H1 (cell line): ENCODE measurements around the gene MINDY1. TPM values are rescaled to one million over a fixed set of nuclear protein-coding genes. Genes with fewer than 3 reads are reported as not detected.

Experiments
- CTCF ChIA-PET: fragments of 300-600 bp; sonication (Branson Sonifier 250); formaldehyde crosslinking; loops from one replicate; lab custom pipeline; 2021; ENCODE audit not compliant: partially characterized antibody; lab: Charles Lee
- POLR2A ChIA-PET: fragments of 300-600 bp; sonication (Branson Sonifier 250); formaldehyde crosslinking; loops from one replicate; lab custom pipeline; 2021; ENCODE audit warnings: inconsistent platforms; ENCODE audit not compliant: partially characterized antibody; lab: Charles Lee
- DNase-seq, 2 experiments: peaks; one replicate each; pipeline versions ENCODE4 v3.0.0 to v3.0.0-alpha.2; 2010 to 2022; ENCODE audit warnings: low spot score in 2 of 2, low read depth in 1 of 2, mixed read lengths in 1 of 2
- FAIRE-seq: peaks from 2 replicates; lab custom pipeline; 2011; peaks lifted over from hg19 to GRCh38; lab: Jason Lieb, UNC
- H2AFZ ChIP-seq: 2 replicates; pipeline ENCODE4 v1.8.1; 2012; ENCODE audit warnings: low read length, inconsistent platforms
- H2AK5ac ChIP-seq: 2 replicates; pipeline ENCODE4 v1.6.1; 2013; ENCODE audit warnings: low read depth, low read length
- H2BK120ac ChIP-seq: replicated peaks from 2 replicates; pipeline ENCODE3; 2013; ENCODE audit warnings: low read depth, low read length, inconsistent platforms
- H2BK12ac ChIP-seq: 2 replicates; pipeline ENCODE4 v1.6.1; 2013; ENCODE audit warnings: low read depth, low read length
- H2BK15ac ChIP-seq: 2 replicates; pipeline ENCODE4 v1.6.1; 2013; ENCODE audit warnings: low read length
- H2BK20ac ChIP-seq: 2 replicates; pipeline ENCODE4 v1.6.1; 2013; ENCODE audit warnings: low read length
- H2BK5ac ChIP-seq: 2 replicates; pipeline ENCODE4 v1.6.1; 2013; ENCODE audit warnings: low read depth, low read length
- H3K14ac ChIP-seq: 2 replicates; pipeline ENCODE4 v1.6.1; 2013; ENCODE audit warnings: inconsistent platforms; ENCODE audit not compliant: insufficient read length
- H3K18ac ChIP-seq: 2 replicates; pipeline ENCODE4 v1.6.1; 2013; ENCODE audit warnings: low read length; ENCODE audit errors: extremely low read depth
- H3K23ac ChIP-seq: 2 replicates; pipeline ENCODE4 v1.6.1; 2013; ENCODE audit warnings: inconsistent platforms; ENCODE audit not compliant: insufficient read length
- H3K23me2 ChIP-seq: 2 replicates; pipeline ENCODE4 v1.6.1; 2013; ENCODE audit warnings: low read depth, low read length
- H3K27ac ChIP-seq: 2 replicates; pipeline ENCODE4 v1.6.1; 2011; ENCODE audit warnings: low read depth, low read length, inconsistent platforms
- H3K27me3 ChIP-seq, 4 experiments: replicated peaks in 1 of 4; 1 replicate in 1 of 4; 2 replicates in 3 of 4; pipeline versions ENCODE4 v1.6.1 to v1.8.1; 2011 to 2013; ENCODE audit warnings: low read length in 3 of 4, mild to moderate bottlenecking in 3 of 4, inconsistent platforms in 2 of 4, mixed read lengths in 2 of 4, moderate library complexity in 1 of 4; ENCODE audit not compliant: control insufficient read depth in 3 of 4, insufficient read depth in 3 of 4; ENCODE audit errors: extremely low read depth in 1 of 4
- H3K36me3 ChIP-seq, 4 experiments: 2 replicates each; pipeline versions ENCODE4 v1.6.1 to v1.8.1; 2011 to 2013; ENCODE audit warnings: mild to moderate bottlenecking in 4 of 4, low read length in 3 of 4, moderate library complexity in 2 of 4, control low read depth in 1 of 4, inconsistent platforms in 1 of 4; ENCODE audit not compliant: insufficient read depth in 4 of 4, control insufficient read depth in 2 of 4
- H3K4ac ChIP-seq: replicated peaks from 2 replicates; pipeline ENCODE3; 2013; ENCODE audit warnings: low read length, low read depth, mixed read lengths, inconsistent platforms; ENCODE audit not compliant: insufficient read length
- H3K4me1 ChIP-seq, 4 experiments: replicated peaks in 1 of 4; 1 replicate in 1 of 4; 2 replicates in 3 of 4; pipeline versions ENCODE4 v1.6.1 to v1.8.1; 2011 to 2013; ENCODE audit warnings: low read length in 3 of 4, inconsistent platforms in 2 of 4, mixed read lengths in 1 of 4; ENCODE audit not compliant: insufficient read depth in 4 of 4, control insufficient read depth in 3 of 4
- H3K4me2 ChIP-seq, 2 experiments: 2 replicates each; pipeline versions ENCODE4 v1.6.1 to v1.8.1; 2011 to 2013; ENCODE audit warnings: low read depth in 2 of 2, low read length in 2 of 2, control low read depth in 1 of 2, inconsistent platforms in 1 of 2, mild to moderate bottlenecking in 1 of 2; ENCODE audit not compliant: insufficient read depth in 1 of 2
- H3K4me3 ChIP-seq, 4 experiments: fragments of 200-600, 300-600 bp in 1 of 4; sonication (generic), shearing (Covaris generic), sonication (Bioruptor Twin) in 1 of 4; 2 replicates each; pipeline versions ENCODE4 v1.5.1 to v1.8.1; 2011 to 2016; ENCODE audit warnings: low read length in 4 of 4, low read depth in 3 of 4, control low read depth in 2 of 4, inconsistent platforms in 2 of 4, mild to moderate bottlenecking in 2 of 4, mixed read lengths in 1 of 4, moderate library complexity in 1 of 4; ENCODE audit not compliant: insufficient read depth in 2 of 4; ENCODE audit errors: extremely low read depth in 1 of 4
- H3K56ac ChIP-seq: replicated peaks from 2 replicates; pipeline ENCODE3; 2013; ENCODE audit warnings: low read depth, mild to moderate bottlenecking, mixed read lengths, low read length, inconsistent platforms; ENCODE audit not compliant: insufficient read length
- H3K79me1 ChIP-seq: 2 replicates; pipeline ENCODE4 v1.6.1; 2013; ENCODE audit warnings: low read depth, low read length, control low read depth
- H3K79me2 ChIP-seq, 2 experiments: 2 replicates each; pipeline versions ENCODE4 v1.6.1 to v1.8.1; 2012 to 2013; ENCODE audit warnings: low read length in 2 of 2, mild to moderate bottlenecking in 2 of 2, inconsistent platforms in 1 of 2; ENCODE audit not compliant: insufficient read depth in 2 of 2, control insufficient read depth in 1 of 2
- H3K9ac ChIP-seq, 4 experiments: replicated peaks in 1 of 4; 1 replicate in 1 of 4; 2 replicates in 3 of 4; pipeline versions ENCODE4 v1.6.1 to v1.8.1; 2011 to 2013; ENCODE audit warnings: low read depth in 3 of 4, low read length in 3 of 4, control low read depth in 2 of 4, mild to moderate bottlenecking in 2 of 4, moderate library complexity in 2 of 4, inconsistent platforms in 1 of 4; ENCODE audit errors: extremely low read depth in 1 of 4
- H3K9me3 ChIP-seq, 2 experiments: 2 replicates each; pipeline versions ENCODE4 v1.6.1 to v1.8.1; 2012 to 2013; ENCODE audit warnings: mild to moderate bottlenecking in 2 of 2, moderate library complexity in 2 of 2, control low read depth in 1 of 2, inconsistent platforms in 1 of 2, low read depth in 1 of 2, low read length in 1 of 2, mixed read lengths in 1 of 2; ENCODE audit not compliant: insufficient read depth in 2 of 2
- H4K20me1 ChIP-seq, 2 experiments: replicated peaks in 1 of 2; 2 replicates each; pipeline versions ENCODE3 to v1.8.1; 2011 to 2013; ENCODE audit warnings: inconsistent platforms in 2 of 2, low read length in 2 of 2, mild to moderate bottlenecking in 1 of 2; ENCODE audit not compliant: insufficient read depth in 2 of 2, control insufficient read depth in 1 of 2
- H4K5ac ChIP-seq: 2 replicates; pipeline ENCODE4 v1.6.1; 2013; ENCODE audit warnings: low read length, low read depth, mixed read lengths, inconsistent platforms; ENCODE audit not compliant: insufficient read length
- H4K8ac ChIP-seq: 2 replicates; pipeline ENCODE4 v1.8.0; 2013; ENCODE audit warnings: mild to moderate bottlenecking, moderate library complexity, low read length, inconsistent platforms; ENCODE audit not compliant: insufficient read depth; ENCODE audit errors: extremely low read depth
- H4K91ac ChIP-seq: replicated peaks from 2 replicates; pipeline ENCODE3; 2013; ENCODE audit warnings: low read length, mixed read lengths, inconsistent platforms; ENCODE audit not compliant: insufficient read length
- ASH2L ChIP-seq: fragments of 200-600, 300-600 bp; sonication (generic); IDR thresholded peaks from one replicate; pipeline ENCODE4 v1.7.1; 2017; ENCODE audit warnings: low read length
- BACH1 ChIP-seq: IDR thresholded peaks from 2 replicates; pipeline ENCODE4 v1.6.1; 2012; ENCODE audit warnings: low read length, improper control_type of control experiment
- CBX8 ChIP-seq: fragments of 300-800, 300-1000 bp; sonication (generic); IDR thresholded peaks from 2 replicates; pipeline ENCODE4 v1.7.1; 2016; ENCODE audit warnings: low read depth, low read length, borderline replicate concordance
- CTBP2 ChIP-seq: IDR thresholded peaks from 2 replicates; pipeline ENCODE4 v1.7.0; 2011; ENCODE audit warnings: borderline replicate concordance, mild to moderate bottlenecking, moderate library complexity, mixed read lengths, low read length; ENCODE audit not compliant: insufficient read depth, insufficient read length
- GABPA ChIP-seq: IDR thresholded peaks from 2 replicates; pipeline ENCODE4 v1.6.1; 2011; ENCODE audit warnings: mild to moderate bottlenecking, low read length, moderate library complexity, borderline replicate concordance; ENCODE audit not compliant: insufficient read depth
- JUN ChIP-seq: IDR thresholded peaks from 2 replicates; pipeline ENCODE4 v1.6.1; 2011; ENCODE audit warnings: low read depth, mild to moderate bottlenecking, improper control_type of control experiment, low read length
- PHF8 ChIP-seq: fragments of 200-600 bp; sonication (generic); conservative IDR thresholded peaks from 2 replicates; pipeline ENCODE4 v1.7.1; 2012; ENCODE audit warnings: low read depth, mild to moderate bottlenecking, inconsistent platforms, low read length, moderate library complexity
- POLR2A ChIP-seq, 2 experiments: IDR thresholded peaks; 1 replicate in 1 of 2; 2 replicates in 1 of 2; pipeline ENCODE4 v1.6.1; 2011; ENCODE audit warnings: low read depth in 2 of 2, low read length in 2 of 2, mild to moderate bottlenecking in 2 of 2; ENCODE audit errors: control extremely low read depth in 1 of 2
- RFX5 ChIP-seq: IDR thresholded peaks from 2 replicates; pipeline ENCODE4 v1.6.1; 2011; ENCODE audit warnings: low read depth, low read length, improper control_type of control experiment, borderline replicate concordance
- SUZ12 ChIP-seq: fragments of 200-600 bp; sonication (generic); IDR thresholded peaks from 2 replicates; pipeline ENCODE4 v1.6.1; 2012; ENCODE audit warnings: mild to moderate bottlenecking, inconsistent platforms, low read length, moderate library complexity, mixed read lengths
- TAF1 ChIP-seq: IDR thresholded peaks from 2 replicates; pipeline ENCODE4 v1.6.1; 2011; ENCODE audit warnings: mild to moderate bottlenecking, low read depth, low read length
- WGBS, 2 experiments: shearing (Covaris generic) in 1 of 2; methylation state at CpG; one replicate each; pipeline versions ENCODE4 v1.1.6 to v1.1.7; 2013 to 2015; ENCODE audit warnings: low lambda C conversion rate in 2 of 2, mixed read lengths in 2 of 2, inconsistent platforms in 1 of 2, low coverage in 1 of 2, missing lambda C conversion rate in 1 of 2; ENCODE audit not compliant: insufficient replicate concordance in 2 of 2, insufficient coverage in 1 of 2, insufficient read length in 1 of 2; ENCODE audit errors: extremely low coverage in 1 of 2, missing lambda C conversion rate in 1 of 2; 5-methylcytosine and 5-hydroxymethylcytosine counted together
- polyA plus RNA-seq, 7 experiments: library from polyadenylated mRNA; depleted of rRNA in 3 of 7; stranded (reverse) in 5 of 7; unstranded in 2 of 7; fragments of >200 nt in 5 of 7; fragments of 200-250 nt in 2 of 7; gene quantifications; 1 replicate in 5 of 7; 2 replicates in 1 of 7; 4 replicates in 1 of 7; pipeline versions ENCODE4 v1.2.1 to v1.2.3, GENCODE V29; 2011 to 2013; ENCODE audit warnings: missing spikeins in 2 of 7, mixed read lengths in 2 of 7
- total RNA-seq: library from RNA; stranded (reverse); fragmentation: NEBNext Ultra II Directional; extraction: Animal tissue kit (Norgen Biotek cat#: 25700); gene quantifications from 2 replicates; pipeline ENCODE4 v1.2.1, GENCODE V29; 2021
- TF ChIP-seq, protein P1 (sequence below), 3 experiments: IDR thresholded peaks; 1 replicate in 2 of 3; 2 replicates in 1 of 3; pipeline versions ENCODE4 v1.5.1 to v1.6.1; 2011; ENCODE audit warnings: low read length in 3 of 3, mild to moderate bottlenecking in 3 of 3, inconsistent platforms in 2 of 3, low read depth in 1 of 3, moderate library complexity in 1 of 3; ENCODE audit not compliant: insufficient read depth in 1 of 3; ENCODE audit errors: control extremely low read depth in 1 of 3

MINDY1 gene
- total and polyA plus RNA-seq, 2 of the 8 experiments (the other 6 are each of a cell fraction or from before 2014, with no cell fraction given): 10.3 to 11.4 TPM

DNA sequence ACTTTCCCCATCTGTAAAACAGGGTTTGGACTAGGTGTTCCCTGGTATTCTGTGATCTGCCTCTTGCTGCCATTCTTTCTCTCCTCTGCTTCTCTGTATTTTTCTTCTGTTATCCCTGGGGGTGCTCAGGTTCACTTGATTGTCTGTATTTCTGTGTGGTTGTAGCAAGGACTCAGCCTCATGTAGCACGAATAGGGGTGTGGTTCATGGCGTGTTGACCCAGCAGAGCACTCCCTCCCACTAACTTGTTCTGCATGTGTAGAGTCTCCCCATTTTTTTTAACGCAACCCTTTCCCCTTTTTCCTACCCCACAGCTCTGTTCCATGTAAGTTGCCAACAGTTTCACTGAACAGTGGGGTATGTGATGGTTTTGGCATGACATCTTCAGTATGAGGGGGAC is 28.5 kb upstream of the MINDY1 start:
- no peaks in the 10 kb centered on the region for H3K23me2 ChIP-seq
- H3K36me3 ChIP-seq: peaks cover 0 to 16% (median 11%) of the 10 kb centered on the region in 4 experiments; a peak in 6 of 8 replicates
- no peak overlapping the region for H2AFZ ChIP-seq
- H3K4me3 ChIP-seq: no peak overlapping the region
- H3K18ac ChIP-seq: no peak overlapping the region
- H3K23ac ChIP-seq: no peak overlapping the region
- no peak overlapping the region for H3K9ac ChIP-seq
- no peaks in the 10 kb centered on the region for H3K9me3 ChIP-seq
- no peak overlapping the region for H3K56ac ChIP-seq
- no peak overlapping the region for H2BK5ac ChIP-seq
- no peak overlapping the region for H4K91ac ChIP-seq
- POLR2A ChIA-PET: interaction anchor here (0.6 to 6.4 kb wide), 2 partner anchors 13 to 170 kb away, joined by 4 to 58 read pairs; partner anchors contain the start of gene C1orf56
- H3K4ac ChIP-seq: no peak overlapping the region
- H4K20me1 ChIP-seq: no peaks in the 10 kb centered on the region
- H4K8ac ChIP-seq: no peak overlapping the region
- H3K27ac ChIP-seq: no peak overlapping the region
- H3K79me1 ChIP-seq: no peaks in the 10 kb centered on the region
- no peak overlapping the region for H3K4me2 ChIP-seq
- H2BK12ac ChIP-seq: no peak overlapping the region
- no peak overlapping the region for H2BK20ac ChIP-seq
- WGBS, 2 experiments: 90% methylated on average over 3 of the region's 3 CpGs; no CpG with 5 or more reads in 1 of the 2 experiments
- H3K4me1 ChIP-seq: peaks cover 0 to 3% (median 0%) of the 10 kb centered on the region in 4 experiments; a peak in 3 of 7 replicates
- no peak for FAIRE-seq
- H2BK120ac ChIP-seq: no peak overlapping the region
- CTCF ChIA-PET: interaction anchor here (1.6 to 2.9 kb wide), 2 partner anchors 11 to 65 kb away, joined by 4 to 17 read pairs; no protein-coding TSS in a partner anchor
- DNase-seq: no peak
- H3K14ac ChIP-seq: no peak overlapping the region
- no peaks in the 10 kb centered on the region for H3K79me2 ChIP-seq
- H2AK5ac ChIP-seq: no peak overlapping the region
- no peak overlapping the region for H4K5ac ChIP-seq
- no peaks in the 10 kb centered on the region for H3K27me3 ChIP-seq
- H2BK15ac ChIP-seq: no peak overlapping the region
- TF ChIP-seq TAF1 (no peak), CBX8 (no peak), JUN (no peak), PHF8 (no peak), RFX5 (no peak), BACH1 (no peak), GABPA (no peak), POLR2A (IDR thresholded peaks at IDR 0.05; ENCODE audit: control extremely low read depth in 1 of 2, low read depth in 2 of 2, low read length in 2 of 2) (no peak), CTBP2 (no peak), ASH2L (no peak), SUZ12 (no peak)
- TF ChIP-seq, protein P1, sequence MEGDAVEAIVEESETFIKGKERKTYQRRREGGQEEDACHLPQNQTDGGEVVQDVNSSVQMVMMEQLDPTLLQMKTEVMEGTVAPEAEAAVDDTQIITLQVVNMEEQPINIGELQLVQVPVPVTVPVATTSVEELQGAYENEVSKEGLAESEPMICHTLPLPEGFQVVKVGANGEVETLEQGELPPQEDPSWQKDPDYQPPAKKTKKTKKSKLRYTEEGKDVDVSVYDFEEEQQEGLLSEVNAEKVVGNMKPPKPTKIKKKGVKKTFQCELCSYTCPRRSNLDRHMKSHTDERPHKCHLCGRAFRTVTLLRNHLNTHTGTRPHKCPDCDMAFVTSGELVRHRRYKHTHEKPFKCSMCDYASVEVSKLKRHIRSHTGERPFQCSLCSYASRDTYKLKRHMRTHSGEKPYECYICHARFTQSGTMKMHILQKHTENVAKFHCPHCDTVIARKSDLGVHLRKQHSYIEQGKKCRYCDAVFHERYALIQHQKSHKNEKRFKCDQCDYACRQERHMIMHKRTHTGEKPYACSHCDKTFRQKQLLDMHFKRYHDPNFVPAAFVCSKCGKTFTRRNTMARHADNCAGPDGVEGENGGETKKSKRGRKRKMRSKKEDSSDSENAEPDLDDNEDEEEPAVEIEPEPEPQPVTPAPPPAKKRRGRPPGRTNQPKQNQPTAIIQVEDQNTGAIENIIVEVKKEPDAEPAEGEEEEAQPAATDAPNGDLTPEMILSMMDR (IDR thresholded peaks at IDR 0.05; ENCODE audit: control extremely low read depth in 1 of 3, insufficient read depth in 1 of 3, low read depth in 1 of 3, low read length in 3 of 3): no peak
